B cell (primary cell): ENCODE data around the gene IL17REL. TPM values are rescaled to one million over a fixed set of nuclear protein-coding genes. Genes with fewer than 3 reads are reported as not detected.

Experiments used
- ATAC-seq: fragments of 200-7000 bp; cut with Tn5 transposase; one replicate; pipeline ENCODE4 v1.10.0; 2021; ENCODE audit warnings: low read depth, mild to moderate bottlenecking, moderate number of reproducible peaks, moderate library complexity
- CTCF ChIA-PET: fragments of 350-600 bp; sonication (Branson Sonifier 250); formaldehyde crosslinking; loops from one replicate; lab custom pipeline; 2021; ENCODE audit warnings: antibody characterized with exemption, inconsistent platforms; lab: Charles Lee
- POLR2A ChIA-PET: fragments of 350-600 bp; sonication (Branson Sonifier 250); formaldehyde crosslinking; loops from one replicate; lab custom pipeline; 2021; ENCODE audit warnings: antibody characterized with exemption; lab: Charles Lee
- DNase-seq: peaks from one replicate; pipeline ENCODE4 v3.0.0; 2013
- H2AFZ ChIP-seq: 2 replicates; pipeline ENCODE4 v1.6.1; 2012; ENCODE audit warnings: mild to moderate bottlenecking, low read depth, low read length; ENCODE audit not compliant: insufficient read depth, poor library complexity, severe bottlenecking
- H3K27ac ChIP-seq, 2 donors: 1 replicate in 1 of 2; 2 replicates in 1 of 2; pipeline ENCODE4 v1.5.1; 2012 to 2013; ENCODE audit warnings: low read length in 2 of 2, mild to moderate bottlenecking in 2 of 2, moderate library complexity in 1 of 2
- H3K27me3 ChIP-seq, 4 experiments: fragments of 200-600 bp in 1 of 4; sonication (generic) in 1 of 4; replicated peaks in 1 of 4; 1 replicate in 2 of 4; 2 replicates in 2 of 4; pipeline versions ENCODE4 v1.6.1 to v1.7.0; 2013 to 2016; ENCODE audit warnings: low read length in 3 of 4, mild to moderate bottlenecking in 2 of 4, mixed read lengths in 1 of 4, moderate library complexity in 1 of 4; ENCODE audit not compliant: insufficient read depth in 4 of 4, control insufficient read depth in 3 of 4; ENCODE audit errors: control extremely low read depth in 1 of 4
- H3K36me3 ChIP-seq, 2 experiments: replicated peaks in 1 of 2; 1 replicate in 1 of 2; 2 replicates in 1 of 2; pipeline versions ENCODE4 v1.6.1 to v1.7.1; 2013; ENCODE audit warnings: low read length in 1 of 2; ENCODE audit not compliant: insufficient read depth in 2 of 2, control insufficient read depth in 1 of 2; ENCODE audit errors: control extremely low read depth in 1 of 2, extremely low read depth in 1 of 2
- H3K4me1 ChIP-seq, 2 donors: fragments of 200-600 bp in 1 of 2; sonication (generic) in 1 of 2; 1 replicate in 1 of 2; 2 replicates in 1 of 2; pipeline versions ENCODE4 v1.5.1 to v1.6.1; 2013 to 2017; ENCODE audit warnings: low read length in 2 of 2; ENCODE audit not compliant: control insufficient read depth in 2 of 2, insufficient read depth in 2 of 2
- H3K4me2 ChIP-seq: replicated peaks from 2 replicates; pipeline ENCODE3; 2012; ENCODE audit warnings: mild to moderate bottlenecking, low read depth, low read length; ENCODE audit not compliant: poor library complexity, severe bottlenecking
- H3K4me3 ChIP-seq, 5 experiments: fragments of 200-600 bp in 1 of 5; sonication (generic) in 1 of 5; 1 replicate in 3 of 5; 2 replicates in 2 of 5; pipeline versions ENCODE4 v1.5.1 to v1.7.0; 2011 to 2016; ENCODE audit warnings: low read length in 4 of 5, mild to moderate bottlenecking in 4 of 5, low read depth in 2 of 5, control low read depth in 1 of 5, moderate library complexity in 1 of 5; ENCODE audit not compliant: insufficient read depth in 1 of 5; ENCODE audit errors: control extremely low read depth in 1 of 5, extremely low read depth in 1 of 5
- H3K79me2 ChIP-seq: fragments of 200-600 bp; sonication (generic); one replicate; pipeline ENCODE4 v1.6.0; 2016; ENCODE audit warnings: low read length; ENCODE audit not compliant: control insufficient read depth, insufficient read depth
- H3K9ac ChIP-seq: fragments of 200-600 bp; sonication (generic); 2 replicates; pipeline ENCODE4 v1.6.1; 2017; ENCODE audit warnings: mild to moderate bottlenecking, low read length, moderate library complexity
- H3K9me3 ChIP-seq, 3 donors: one replicate each; pipeline versions ENCODE4 v1.6.1 to v1.7.1; 2013; ENCODE audit warnings: low read length in 2 of 3; ENCODE audit not compliant: control insufficient read depth in 2 of 3, insufficient read depth in 1 of 3; ENCODE audit errors: control extremely low read depth in 1 of 3
- H4K20me1 ChIP-seq: 2 replicates; pipeline ENCODE4 v1.6.0; 2012; ENCODE audit warnings: mild to moderate bottlenecking, low read length; ENCODE audit not compliant: insufficient read depth, control insufficient read depth, poor library complexity, severe bottlenecking
- H3K27ac Mint-ChIP-seq: one replicate; pipeline ENCODE4 v1.8.0; 2021; ENCODE audit warnings: mixed read lengths
- H3K27me3 Mint-ChIP-seq: one replicate; pipeline ENCODE4 v1.8.0; 2021; ENCODE audit warnings: mixed read lengths
- H3K4me1 Mint-ChIP-seq: one replicate; pipeline ENCODE4 v1.8.0; 2021; ENCODE audit warnings: mixed read lengths
- H3K4me3 Mint-ChIP-seq: one replicate; pipeline ENCODE4 v1.8.0; 2021; ENCODE audit warnings: mixed read lengths
- H3K9me3 Mint-ChIP-seq: one replicate; pipeline ENCODE4 v1.8.0; 2022; ENCODE audit warnings: mixed read lengths; ENCODE audit not compliant: insufficient read depth
- CTCF ChIP-seq: fragments of 200-600 bp; IDR thresholded peaks from one replicate; pipeline ENCODE4 v1.8.0; 2022; ENCODE audit warnings: antibody characterized with exemption, mild to moderate bottlenecking
- EZH2 ChIP-seq: IDR thresholded peaks from 2 replicates; pipeline ENCODE4 v1.6.1; 2012; ENCODE audit warnings: borderline replicate concordance, low read depth, mild to moderate bottlenecking, moderate library complexity, low read length; ENCODE audit not compliant: insufficient read depth, poor library complexity, severe bottlenecking
- WGBS: methylation state at CpG from one replicate; pipeline ENCODE4 v1.1.5; 2013; ENCODE audit warnings: missing lambda C conversion rate; ENCODE audit not compliant: insufficient coverage; 5-methylcytosine and 5-hydroxymethylcytosine counted together
- intact Hi-C: fragments of 100-400 bp; cut with micrococcal nuclease; formaldehyde crosslinking; loops from one replicate; pipeline ENCODE4 v1.10.0; 2022
- polyA plus RNA-seq: library from polyadenylated mRNA; depleted of rRNA; stranded (reverse); fragments of >200 nt; gene quantifications from 2 replicates; pipeline ENCODE4 v1.2.3, GENCODE V29; 2012
- total RNA-seq, 2 donors: library from RNA; stranded (reverse); fragments of 120-200 nt in 1 of 2; gene quantifications; 1 replicate in 1 of 2; 2 replicates in 1 of 2; pipeline versions ENCODE4 v1.2.3 to v1.2.4, GENCODE V29; 2013 to 2022

Gene IL17REL
- total and polyA plus RNA-seq, 2 donors (not counting 1 experiment from before 2014, with no cell fraction given), result 0.09 to 0.10 TPM

DNA sequence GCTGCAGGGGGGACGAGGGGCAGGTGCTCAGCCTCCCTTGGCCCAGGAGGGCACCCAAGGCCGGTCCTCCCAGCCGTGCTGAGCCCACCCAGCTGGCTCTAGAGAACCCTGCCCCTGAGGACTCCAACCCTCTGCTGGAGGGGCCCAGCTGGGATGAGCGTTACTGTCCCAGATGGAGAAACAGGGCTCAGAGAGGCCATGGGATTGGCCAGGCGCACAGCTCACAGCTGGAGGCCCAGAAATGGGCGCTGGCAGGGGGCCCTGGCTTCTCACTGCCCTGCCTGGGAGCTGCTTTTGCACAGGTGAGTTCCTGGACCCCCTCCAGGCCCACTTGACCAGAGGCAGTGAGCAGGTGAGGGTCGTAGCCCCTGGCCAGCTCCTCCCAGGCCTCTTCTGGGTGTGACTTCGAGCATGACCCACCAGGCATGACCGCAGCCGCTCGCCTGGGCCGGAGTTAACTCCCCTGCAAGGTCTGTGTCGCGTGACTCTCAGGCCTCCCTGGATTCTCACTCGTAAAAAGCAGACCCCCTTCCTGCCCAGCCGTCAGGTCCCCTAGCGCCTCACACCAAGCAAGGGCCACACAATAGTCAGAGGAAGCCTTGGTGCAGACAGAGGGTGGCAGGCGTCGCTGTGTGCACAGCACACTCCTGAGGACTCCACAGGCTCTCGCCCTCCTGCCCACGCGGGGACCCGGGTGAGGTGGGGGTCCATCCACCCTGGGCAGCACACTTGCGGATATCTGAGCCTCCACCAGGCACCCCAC is 19.7 kb upstream of the IL17REL start:
- no peak overlapping the region for H3K4me3 ChIP-seq
- H2AFZ ChIP-seq, result no peak overlapping the region
- peaks cover 0 to 13% (median 6%) of the 10 kb centered on the region in 4 experiments for H3K27me3 ChIP-seq
- H3K4me1 ChIP-seq, result peaks cover 22 to 24% of the 10 kb centered on the region in 2 donors
- CTCF ChIA-PET, result interaction anchor here (0.5 to 3.4 kb wide), 7 partner anchors 15 to 264 kb away, joined by 3 to 127 read pairs (median 4); no protein-coding TSS in a partner anchor
- no peak overlapping the region for H3K9ac ChIP-seq
- intact Hi-C loops, result no loop called here
- Mint-ChIP-seq H3K4me3 (no peak overlapping the region), H3K9me3 (no peaks in the 10 kb centered on the region), H3K4me1 (peaks cover 16% of the 10 kb centered on the region), H3K27me3 (peaks cover 10% of the 10 kb centered on the region), H3K27ac (no peak overlapping the region)
- POLR2A ChIA-PET, result interaction anchor here (2.8 kb wide), 1 partner anchor 102 kb away, joined by 20 read pairs; no protein-coding TSS in a partner anchor
- no peaks in the 10 kb centered on the region for H3K79me2 ChIP-seq
- TF ChIP-seq CTCF, result no peak
- no peak for TF ChIP-seq EZH2
- no peaks in the 10 kb centered on the region for H3K9me3 ChIP-seq
- 90% methylated on average over 24 of the region's 24 CpGs for WGBS
- H3K36me3 ChIP-seq, result no peaks in the 10 kb centered on the region
- H3K27ac ChIP-seq, result no peak overlapping the region
- no peak for ATAC-seq
- H3K4me2 ChIP-seq, result no peak overlapping the region
- no peak for DNase-seq
- H4K20me1 ChIP-seq, result no peaks in the 10 kb centered on the region
